Right atrium auricular region (tissue), 2 donors: Measurements from ENCODE around the gene SETBP1. TPM values are rescaled to one million over a fixed set of nuclear protein-coding genes. Genes with fewer than 3 reads are reported as not detected.

Experiments used
- DNase-seq: peaks from one replicate; pipeline ENCODE4 v3.0.0-alpha.2; 2019; ENCODE audit warnings: low spot score
- H3K27ac ChIP-seq, 2 donors: fragments of 200-600 bp; sonication (generic); 1 replicate in 1 of 2; 2 replicates in 1 of 2; pipeline ENCODE4 v1.5.1; 2016 to 2019
- H3K27me3 ChIP-seq, 2 donors: fragments of 200-600 bp; sonication (generic); one replicate each; pipeline versions ENCODE4 v1.5.1 to v1.6.0; 2017 to 2019
- H3K36me3 ChIP-seq: fragments of 200-600 bp; sonication (generic); one replicate; pipeline ENCODE4 v1.5.1; 2016
- H3K4me1 ChIP-seq, 2 donors: fragments of 200-600 bp; sonication (generic); one replicate each; pipeline versions ENCODE4 v1.5.1 to v1.6.0; 2017 to 2019
- H3K4me3 ChIP-seq, 2 donors: fragments of 200-600 bp; sonication (generic); 1 replicate in 1 of 2; 2 replicates in 1 of 2; pipeline ENCODE4 v1.5.1; 2017 to 2019; ENCODE audit warnings: mild to moderate bottlenecking in 1 of 2, moderate library complexity in 1 of 2
- H3K9me3 ChIP-seq, 2 donors: fragments of 200-600 bp; sonication (generic); one replicate each; pipeline ENCODE4 v1.5.1; 2019
- CTCF ChIP-seq, 2 donors: fragments of 200-600 bp; sonication (generic); IDR thresholded peaks; one replicate each; pipeline ENCODE4 v1.5.1; 2019; ENCODE audit warnings: antibody characterized with exemption in 2 of 2
- total RNA-seq, 2 donors: library from RNA; depleted of rRNA; stranded (reverse); fragments of >200 nt; gene quantifications; one replicate each; pipeline ENCODE4 v1.1.0, GENCODE V29; 2016

SETBP1 gene
- total RNA-seq, 2 donors from 2014 or later, result 7.8 to 13.4 TPM

- Histone ChIP-seq H3K4me3 (no peak overlapping the region), H3K36me3 (no peaks in the 10 kb centered on the region), H3K9me3 (peaks cover 0 to 6% of the 10 kb centered on the region in 2 donors), H3K4me1 (no peaks in the 10 kb centered on the region), H3K27me3 (no peaks in the 10 kb centered on the region), H3K27ac (no peak overlapping the region)
- TF ChIP-seq CTCF (IDR thresholded peaks at IDR 0.05), result no peak
- DNase-seq, result no peak
These were observed 212.5 kb downstream of the SETBP1 start for GRCh38 chr18:44893045-44893706.

- H3K4me3 ChIP-seq, result no peak overlapping the region
These were observed 213.3 kb downstream of the SETBP1 start for GRCh38 chr18:44893966-44894365.

DNA sequence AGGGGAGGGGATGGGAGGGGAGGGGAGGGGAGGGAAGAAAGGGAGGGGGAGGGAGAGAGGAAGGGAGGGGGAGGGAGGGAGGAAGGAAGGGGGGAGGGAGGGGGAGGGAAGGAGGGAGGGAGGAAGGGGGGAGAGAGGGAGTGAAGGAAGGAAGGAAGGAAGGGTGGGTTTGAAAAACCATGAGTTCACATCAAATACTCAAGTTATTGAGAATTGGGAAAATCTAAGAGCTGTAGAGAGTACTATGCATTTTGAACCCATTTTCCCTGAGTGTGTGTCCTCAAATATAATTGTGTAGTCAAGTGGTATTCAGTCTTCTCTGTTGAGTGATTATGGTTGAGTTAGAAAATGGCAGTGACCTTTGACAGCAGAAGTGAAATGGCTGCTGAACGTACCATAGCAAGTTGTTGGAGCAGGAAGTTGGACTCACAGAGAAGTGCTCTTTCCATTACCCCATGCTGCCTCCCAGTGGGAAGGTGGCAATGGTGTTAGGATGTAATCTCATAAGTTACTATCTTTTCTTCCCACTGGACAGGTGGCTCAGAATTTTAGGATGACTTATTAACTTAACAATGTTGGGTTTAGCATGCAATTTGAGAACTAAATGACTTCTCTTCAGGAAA is 214.6 kb downstream of the SETBP1 start:
- no peaks in the 10 kb centered on the region for H3K27me3 ChIP-seq
- H3K4me1 ChIP-seq, result no peaks in the 10 kb centered on the region
- TF ChIP-seq CTCF (IDR thresholded peaks at IDR 0.05), result peak in 1 of 2 donors; percentile 55
- H3K27ac ChIP-seq, result no peak overlapping the region
- peaks cover 0 to 6% of the 10 kb centered on the region in 2 donors for H3K9me3 ChIP-seq
- no peaks in the 10 kb centered on the region for H3K36me3 ChIP-seq
- DNase-seq, result no peak
- no peak overlapping the region for H3K4me3 ChIP-seq

More at GRCh38 chr18:44893966-44894365, 213.3 kb downstream of the SETBP1 start:
- no peak for DNase-seq
- no peaks in the 10 kb centered on the region for H3K27me3 ChIP-seq
- TF ChIP-seq CTCF (IDR thresholded peaks at IDR 0.05), result no peak
- H3K4me1 ChIP-seq, result no peaks in the 10 kb centered on the region
- H3K9me3 ChIP-seq, result peaks cover 0 to 6% of the 10 kb centered on the region in 2 donors
- no peak overlapping the region for H3K27ac ChIP-seq
- no peaks in the 10 kb centered on the region for H3K36me3 ChIP-seq

- Histone ChIP-seq H3K9me3 (no peaks in the 10 kb centered on the region), H3K27me3 (no peaks in the 10 kb centered on the region), H3K4me3 (no peak overlapping the region), H3K27ac (no peak overlapping the region), H3K36me3 (no peaks in the 10 kb centered on the region), H3K4me1 (no peaks in the 10 kb centered on the region)
- TF ChIP-seq CTCF (IDR thresholded peaks at IDR 0.05), result no peak
- DNase-seq, result no peak
These were observed 216.2 kb downstream of the SETBP1 start for GRCh38 chr18:44896846-44897245.

DNA sequence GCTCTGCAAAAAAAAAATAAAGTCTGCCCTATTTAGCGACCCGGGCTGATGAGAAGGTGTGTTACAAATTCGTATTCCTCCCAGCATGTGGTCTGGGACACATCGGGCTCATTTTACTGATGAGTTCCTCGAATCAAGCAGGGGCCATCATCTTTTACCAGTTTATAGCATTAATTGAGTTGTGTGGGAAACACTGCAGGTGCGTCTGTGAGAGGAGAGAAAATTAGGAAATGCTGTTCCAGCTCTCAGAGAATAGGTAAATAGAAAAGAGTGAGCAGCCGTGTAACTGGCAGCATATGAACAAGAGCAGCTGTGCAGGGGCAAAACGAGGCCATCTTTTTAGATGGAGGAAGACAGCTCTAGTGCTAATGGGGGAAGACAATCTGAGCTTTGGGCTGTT is 216.7 kb downstream of the SETBP1 start:
- no peaks in the 10 kb centered on the region for H3K4me1 ChIP-seq
- DNase-seq, result no peak
- H3K27ac ChIP-seq, result no peak overlapping the region
- no peak overlapping the region for H3K4me3 ChIP-seq
- H3K36me3 ChIP-seq, result no peaks in the 10 kb centered on the region
- TF ChIP-seq CTCF (IDR thresholded peaks at IDR 0.05), result no peak
- no peaks in the 10 kb centered on the region for H3K9me3 ChIP-seq
- H3K27me3 ChIP-seq, result no peaks in the 10 kb centered on the region
